HG03521 (cell line): ENCODE measurements around the gene COX8C.

Source experiments
- ATAC-seq: cut with Tn5 transposase; IDR thresholded peaks from one replicate; pipeline ENCODE4 v1.9.1; 2021; ENCODE audit warnings: mild to moderate bottlenecking, moderate library complexity; ENCODE audit not compliant: unreplicated experiment

The COX8C gene

DNA sequence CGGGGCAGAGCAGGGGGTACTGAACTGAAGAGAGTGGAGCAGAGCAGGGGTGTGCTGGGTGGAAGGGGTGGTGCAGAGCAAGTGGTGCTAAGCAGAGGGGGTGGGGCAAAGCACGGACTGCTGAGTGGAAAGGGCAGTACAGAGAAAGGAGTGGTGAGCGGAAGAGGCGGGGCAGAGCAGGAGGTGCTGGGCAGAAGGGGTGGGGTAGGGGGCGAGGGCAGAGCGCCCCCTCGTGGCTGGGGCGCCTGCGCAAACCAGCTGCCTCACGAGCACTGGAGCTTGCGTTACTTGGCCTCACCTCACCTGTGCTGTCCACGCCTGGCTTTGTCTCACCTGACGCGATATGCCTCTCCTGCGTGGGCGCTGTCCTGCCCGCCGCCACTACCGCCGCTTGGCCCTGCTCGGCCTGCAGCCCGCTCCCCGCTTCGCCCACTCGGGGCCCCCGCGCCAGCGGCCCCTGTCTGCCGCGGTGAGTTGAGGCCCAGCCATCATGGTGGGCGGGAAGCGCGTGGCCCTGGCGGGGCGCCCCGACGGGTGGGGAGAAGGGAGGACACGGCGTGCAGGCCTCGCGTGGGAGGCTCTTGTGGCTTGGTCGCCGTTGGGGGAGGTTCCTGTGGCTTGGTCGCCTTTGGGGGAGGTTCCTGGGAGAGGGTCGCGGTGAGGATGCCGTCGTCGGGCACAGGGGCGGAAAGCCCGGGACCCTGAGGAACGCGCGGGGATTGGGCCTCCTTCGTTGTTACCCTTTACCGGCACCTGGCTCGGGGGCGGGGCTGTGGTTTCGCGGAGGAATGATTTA, at the start of gene COX8C:
Gene COX8C, plus strand, starts transcription at position 257 of the 796 bp plus-strand sequence. Its CDS starts 87 bp downstream, at position 344.
- no peak for ATAC-seq

DNA sequence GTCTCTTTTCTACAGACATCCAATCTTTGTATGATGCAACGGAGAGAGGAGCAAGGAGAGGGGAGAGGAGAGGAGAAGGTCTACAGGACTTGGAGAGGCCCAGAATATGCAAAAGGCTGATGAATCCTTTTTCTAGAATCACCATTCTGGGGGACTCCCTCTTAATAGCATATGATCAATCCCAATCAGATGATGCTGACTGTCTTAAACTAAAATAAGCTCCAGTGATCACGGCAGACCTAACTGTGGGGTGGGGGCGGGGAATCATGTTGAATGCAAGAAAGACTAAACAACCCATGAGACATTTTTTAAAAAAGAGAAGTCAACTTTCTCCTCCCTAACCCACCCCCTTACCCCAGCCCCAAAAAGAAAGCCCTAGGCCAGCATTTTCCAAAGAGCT, 47.6 kb upstream of the COX8C start:
- ATAC-seq = no peak

- no peak for ATAC-seq
Observed at GRCh38 chr14:93299866-93300265, 47.1 kb upstream of the COX8C start.

DNA sequence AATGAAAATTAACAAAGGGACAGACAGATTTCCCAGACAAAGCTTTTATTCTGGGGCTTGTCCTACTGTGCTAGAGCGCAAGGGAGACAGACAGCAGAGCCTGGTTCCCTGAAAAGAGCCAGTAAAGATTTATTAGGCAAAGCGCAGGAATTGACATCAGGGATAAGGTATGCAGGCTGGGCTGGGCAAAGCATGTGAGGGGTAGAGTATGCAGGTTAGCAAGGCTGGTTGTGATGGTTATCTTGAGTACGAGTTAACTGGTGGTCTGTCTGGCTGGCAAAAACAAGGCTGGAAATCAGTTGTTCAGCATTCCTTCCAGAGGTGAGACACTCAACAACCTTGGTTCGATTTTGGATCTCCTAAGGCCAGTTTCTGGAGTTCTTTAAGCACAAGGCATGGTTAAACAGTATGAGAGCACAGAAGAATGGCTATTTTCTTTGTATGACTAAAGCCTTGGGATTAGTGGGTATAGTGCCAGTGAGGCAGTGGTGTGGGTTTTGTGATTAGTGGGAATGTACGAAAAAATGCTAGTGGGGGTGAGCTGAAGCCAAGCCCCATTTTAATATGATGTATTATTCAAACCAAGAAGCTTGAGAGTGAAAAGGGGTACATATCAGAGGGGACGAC, 45.0 kb upstream of the COX8C start:
- ATAC-seq = no peak

DNA sequence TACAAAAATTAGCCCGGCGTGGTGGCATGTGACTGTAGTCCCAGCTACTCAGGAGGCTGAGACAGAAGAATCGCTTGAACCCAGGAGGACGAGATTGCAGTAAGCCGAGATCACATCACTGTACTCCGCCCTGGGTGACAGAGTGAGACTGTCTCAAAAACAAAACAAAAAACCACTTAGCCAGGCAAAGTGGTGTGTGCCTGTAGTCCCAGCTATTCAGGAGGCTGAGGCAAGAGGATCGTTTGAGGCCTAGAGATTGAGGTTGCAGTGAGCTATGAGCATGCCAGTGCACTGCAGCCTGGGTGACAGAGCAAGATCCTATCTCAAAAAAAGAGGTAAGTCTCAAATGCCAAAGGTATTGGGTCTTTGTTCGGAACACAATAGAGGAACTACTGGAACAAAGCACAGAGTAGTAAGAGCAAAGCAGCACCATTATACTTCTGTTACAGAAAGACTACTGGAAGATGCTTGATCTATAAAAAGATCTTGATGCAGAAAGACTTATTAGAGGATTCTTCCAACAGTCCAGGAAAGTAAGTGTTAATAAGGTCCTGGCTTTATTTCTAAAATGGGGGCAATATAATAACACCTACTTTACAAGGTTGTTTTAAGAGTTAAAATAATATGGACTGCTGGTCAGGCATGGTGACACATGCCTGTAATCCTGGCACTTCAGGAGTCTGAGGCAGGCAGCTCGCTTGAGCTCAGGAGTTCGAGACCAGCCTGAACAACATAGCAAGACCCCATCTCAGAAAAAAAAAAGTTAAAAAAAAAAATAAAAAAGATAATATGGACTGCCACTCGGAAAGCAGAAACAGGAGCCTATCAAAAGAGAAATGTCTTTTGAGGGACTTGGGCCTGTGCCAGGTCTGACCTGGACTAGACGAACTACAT, 44.0 kb upstream of the COX8C start:
- ATAC-seq = no peak

DNA sequence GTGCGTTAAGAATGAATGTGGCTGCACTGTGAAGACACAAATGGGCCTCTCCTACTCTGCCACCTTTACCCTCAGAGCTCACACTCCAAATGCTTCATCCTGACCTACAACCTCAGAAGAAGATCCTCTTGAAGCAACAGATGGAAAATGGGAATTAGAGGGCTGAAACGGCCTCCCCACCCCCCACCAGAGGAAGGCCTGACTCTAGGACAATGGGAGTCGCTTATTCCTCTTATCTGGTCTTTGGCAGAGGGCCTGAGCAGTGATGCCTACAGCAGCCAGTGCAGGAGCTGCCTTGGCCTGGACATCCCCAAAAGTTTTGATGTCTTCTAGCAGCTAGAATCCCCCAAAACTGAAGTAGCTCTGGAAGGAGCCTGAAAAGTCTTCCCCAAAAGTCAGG, 43.3 kb upstream of the COX8C start:
- ATAC-seq = no peak

- no peak for ATAC-seq
Observed at GRCh38 chr14:93304771-93305170, 42.2 kb upstream of the COX8C start.

GRCh38 chr14:93305725-93306418, 41.1 kb upstream of the COX8C start:
- ATAC-seq = no peak

- ATAC-seq = no peak
Observed at GRCh38 chr14:93306812-93307211, 40.2 kb upstream of the COX8C start.

DNA sequence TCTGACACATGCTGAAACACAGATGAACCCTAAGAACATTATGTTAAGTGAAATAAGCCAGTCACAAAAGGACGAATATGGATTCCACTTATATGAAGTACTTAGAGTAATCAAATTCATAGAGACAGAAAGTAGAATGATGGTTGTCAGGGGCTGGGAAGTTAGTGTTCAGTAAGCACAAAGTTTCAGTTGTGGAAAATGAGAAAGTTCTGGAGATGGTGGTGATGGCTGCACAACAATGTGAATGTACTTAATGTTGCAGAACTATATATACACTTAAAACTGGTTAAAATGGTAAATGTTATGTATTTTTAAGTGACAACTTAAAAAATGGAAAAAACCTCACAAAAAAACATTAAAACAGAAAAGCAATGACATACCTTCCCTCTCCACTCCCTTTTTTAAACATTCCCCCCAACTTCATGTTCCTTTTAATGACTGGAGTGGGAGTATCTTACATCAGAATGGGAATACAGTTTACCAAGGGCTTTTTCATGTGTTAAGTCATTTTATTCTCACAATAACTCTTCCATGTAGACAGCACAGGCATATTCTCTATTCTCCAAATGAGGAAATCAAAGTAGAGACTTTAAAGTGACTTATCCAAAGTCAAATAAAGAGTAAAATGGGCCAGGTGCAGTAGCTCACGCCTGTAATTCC, 38.2 kb upstream of the COX8C start:
- no peak for ATAC-seq

- no peak for ATAC-seq
Observed at GRCh38 chr14:93309427-93309966, 37.5 kb upstream of the COX8C start.

DNA sequence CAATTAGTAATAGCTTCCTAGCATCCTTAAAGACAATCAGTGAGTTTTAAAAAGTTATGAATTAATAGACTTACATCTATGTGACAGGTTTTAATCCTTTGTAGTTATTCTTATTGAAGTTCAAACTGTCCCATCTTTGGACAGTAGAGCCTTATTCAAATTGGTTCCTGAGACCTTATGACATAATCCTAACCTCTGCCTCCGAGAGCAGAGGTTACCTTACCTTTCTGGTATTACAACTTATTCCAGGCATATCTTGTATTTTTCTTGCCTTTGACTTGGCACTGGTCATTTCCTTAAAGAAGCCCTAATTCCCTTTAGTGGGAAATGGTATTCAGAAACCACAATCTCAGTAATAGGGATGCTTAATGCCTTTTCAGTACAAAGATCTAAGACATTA, 35.9 kb upstream of the COX8C start:
- ATAC-seq = no peak

- ATAC-seq = no peak
Observed at GRCh38 chr14:93315575-93315974, 31.4 kb upstream of the COX8C start.

DNA sequence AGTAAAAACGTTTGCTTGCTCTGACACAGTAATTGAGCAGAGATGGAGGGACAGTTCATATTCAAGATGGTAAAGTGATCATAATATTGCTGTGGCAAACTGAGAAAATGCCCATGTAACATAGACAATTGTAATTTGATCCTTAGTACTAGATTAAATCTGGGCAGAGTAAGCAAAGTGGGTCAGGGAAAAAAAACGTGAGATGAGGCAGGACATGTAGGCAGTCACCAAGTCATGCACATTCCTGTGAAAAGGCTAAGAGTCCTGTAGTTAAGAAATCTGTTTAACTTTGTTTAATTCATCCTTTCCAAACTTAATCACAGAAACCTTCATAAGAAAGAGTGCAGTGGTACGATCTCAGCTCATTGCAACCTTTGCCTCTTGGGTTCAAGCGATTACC, 30.3 kb upstream of the COX8C start:
- no peak for ATAC-seq

- ATAC-seq = no peak
Observed at GRCh38 chr14:93317210-93317874, 29.6 kb upstream of the COX8C start.

DNA sequence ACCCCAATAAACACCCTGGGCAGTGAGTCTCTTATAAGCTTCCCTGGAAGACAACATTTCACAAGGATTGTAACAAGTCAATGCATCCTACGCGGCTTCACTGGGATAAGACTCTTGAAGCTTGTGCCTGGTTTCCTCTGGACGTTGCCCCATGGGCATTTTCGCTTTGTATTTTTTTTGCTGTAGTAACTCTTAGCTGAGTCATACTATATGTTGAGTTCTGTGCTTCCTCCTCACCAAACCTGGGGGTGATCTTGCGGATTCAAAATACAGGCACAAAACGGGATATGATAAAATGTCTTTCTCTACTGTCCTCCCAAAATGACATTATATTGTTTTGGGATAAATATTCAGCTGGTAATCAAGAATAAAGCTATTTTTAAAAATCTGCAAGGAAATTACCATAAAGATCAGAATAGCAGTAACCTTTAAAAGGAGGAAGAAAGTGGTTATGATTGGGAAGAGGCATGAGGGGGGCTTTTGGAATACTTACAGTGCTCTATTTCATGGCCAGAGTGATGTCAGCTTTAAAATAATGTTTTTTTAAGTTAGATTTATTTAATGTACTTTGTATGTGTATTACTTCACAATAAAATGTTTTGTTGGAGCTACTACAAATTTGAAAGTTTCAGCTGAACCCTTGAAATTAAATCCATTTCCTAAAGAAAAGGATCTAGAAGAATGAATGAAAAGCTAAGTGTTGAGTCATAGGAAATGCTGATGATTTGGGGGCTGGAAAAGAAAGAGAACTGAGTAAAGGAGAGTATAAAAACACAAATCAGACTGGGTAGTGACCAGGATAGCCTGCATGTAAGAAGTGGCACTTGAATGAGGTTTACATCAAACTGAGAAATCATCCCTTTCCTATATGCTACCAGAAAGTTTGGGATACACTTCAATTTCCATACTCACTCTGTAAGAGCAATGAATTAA, 28.8 kb upstream of the COX8C start:
- no peak for ATAC-seq

- no peak for ATAC-seq
Observed at GRCh38 chr14:93318927-93319326, 28.1 kb upstream of the COX8C start.

GRCh38 chr14:93319494-93319893, 27.5 kb upstream of the COX8C start:
- ATAC-seq = no peak

DNA sequence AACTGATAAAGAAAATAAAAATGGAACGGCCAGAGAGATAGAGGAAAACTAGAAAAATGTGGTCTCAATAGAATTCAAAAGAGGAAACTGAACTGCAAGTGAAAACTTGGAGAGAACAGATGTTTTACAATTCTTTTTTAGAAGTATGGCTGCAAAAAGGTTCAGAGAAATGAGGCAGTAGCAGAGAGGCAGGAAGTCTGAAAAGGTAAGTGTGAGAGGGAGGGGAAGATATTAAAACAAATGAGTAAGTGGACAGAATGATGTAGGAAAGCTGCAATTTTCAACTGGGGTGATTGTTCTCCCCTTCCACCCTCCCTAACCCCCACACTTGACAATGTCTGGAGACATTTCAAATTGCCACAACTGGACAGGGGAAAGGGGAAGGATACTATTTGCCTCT, 27.0 kb upstream of the COX8C start:
- no peak for ATAC-seq
